ENCODE data around the gene CLSTN2.

Gene CLSTN2

GRCh38 chr3:140164922-140165590 lies 230.1 kb downstream of the CLSTN2 start:
- Histone ChIP-seq H2BK120ac (ENCODE audit: low read depth, low read length) (no peak overlapping the region), H4K91ac (ENCODE audit: low read depth, low read length, poor library complexity) (no peak overlapping the region), H3K4ac (ENCODE audit: low read length) (no peak overlapping the region), H2BK5ac (ENCODE audit: low read length) (no peak overlapping the region), H3K27me3 (ENCODE audit: control insufficient read depth in 3 of 3, insufficient read depth in 3 of 3, low read depth in 1 of 3, low read length in 3 of 3) (peaks cover 0 to 7% (median 0%) of the 10 kb centered on the region in 3 experiments), H2AFZ (ENCODE audit: low read length) (no peak overlapping the region), H3K4me1 (ENCODE audit: control insufficient read depth in 2 of 2, insufficient read depth in 1 of 2, low read depth in 1 of 2, low read length in 2 of 2) (no peaks in the 10 kb centered on the region), H2AK5ac (ENCODE audit: low read depth, low read length) (no peak overlapping the region), H3K14ac (ENCODE audit: low read length) (no peak overlapping the region), H2BK15ac (ENCODE audit: low read length) (no peak overlapping the region), H3K18ac (ENCODE audit: low read length) (no peak overlapping the region), H2BK12ac (ENCODE audit: low read length) (no peak overlapping the region), H3K36me3 (replicated peaks in 1 of 2; ENCODE audit: control insufficient read depth in 2 of 2, insufficient read depth in 2 of 2, low read length in 2 of 2) (no peaks in the 10 kb centered on the region), H3K27ac (replicated peaks; ENCODE audit: low read length) (no peak overlapping the region), H3K79me1 (ENCODE audit: low read depth, low read length) (no peaks in the 10 kb centered on the region), H3K4me3 (ENCODE audit: low read length in 2 of 2) (no peak overlapping the region), H3K9ac (ENCODE audit: low read depth, low read length, poor library complexity) (no peak overlapping the region), H3K9me3 (replicated peaks in 1 of 2; ENCODE audit: control insufficient read depth in 2 of 2, insufficient read depth in 1 of 2, low read depth in 1 of 2, low read length in 2 of 2) (no peaks in the 10 kb centered on the region), H3K4me2 (ENCODE audit: insufficient read depth, low read length, poor library complexity, severe bottlenecking) (no peak overlapping the region), H3K23ac (ENCODE audit: low read depth, low read length, poor library complexity) (no peak overlapping the region), H4K8ac (ENCODE audit: low read depth, low read length) (no peak overlapping the region)
- DNase-seq (ENCODE audit: low spot score) = no peak
- no CpG with 5 or more reads among the region's 7 CpGs for WGBS, 2 donors (ENCODE audit: extremely low coverage in 2 of 2, insufficient read length in 2 of 2, insufficient replicate concordance in 1 of 2)

GRCh38 chr3:140165781-140166180 lies 230.8 kb downstream of the CLSTN2 start:
- H2AK5ac ChIP-seq (ENCODE audit: low read depth, low read length) = no peak overlapping the region
- peaks cover 0 to 7% (median 0%) of the 10 kb centered on the region in 3 experiments for H3K27me3 ChIP-seq (ENCODE audit: control insufficient read depth in 3 of 3, insufficient read depth in 3 of 3, low read depth in 1 of 3, low read length in 3 of 3)
- no peak overlapping the region for H3K4me3 ChIP-seq (ENCODE audit: low read length in 2 of 2)
- H3K9ac ChIP-seq (ENCODE audit: low read depth, low read length, poor library complexity) = no peak overlapping the region
- H3K23ac ChIP-seq (ENCODE audit: low read depth, low read length, poor library complexity) = no peak overlapping the region
- no peak overlapping the region for H4K91ac ChIP-seq (ENCODE audit: low read depth, low read length, poor library complexity)
- no peaks in the 10 kb centered on the region for H3K79me1 ChIP-seq (ENCODE audit: low read depth, low read length)
- no peak overlapping the region for H3K27ac ChIP-seq (replicated peaks; ENCODE audit: low read length)
- H2BK120ac ChIP-seq (ENCODE audit: low read depth, low read length) = no peak overlapping the region
- no peak overlapping the region for H3K4me2 ChIP-seq (ENCODE audit: insufficient read depth, low read length, poor library complexity, severe bottlenecking)
- DNase-seq (ENCODE audit: low spot score) = no peak
- no peaks in the 10 kb centered on the region for H3K4me1 ChIP-seq (ENCODE audit: control insufficient read depth in 2 of 2, insufficient read depth in 1 of 2, low read depth in 1 of 2, low read length in 2 of 2)
- no peak overlapping the region for H2AFZ ChIP-seq (ENCODE audit: low read length)
- no peak overlapping the region for H2BK12ac ChIP-seq (ENCODE audit: low read length)
- H3K9me3 ChIP-seq (replicated peaks in 1 of 2; ENCODE audit: control insufficient read depth in 2 of 2, insufficient read depth in 1 of 2, low read depth in 1 of 2, low read length in 2 of 2) = no peaks in the 10 kb centered on the region
- no peak overlapping the region for H3K18ac ChIP-seq (ENCODE audit: low read length)
- no peak overlapping the region for H4K8ac ChIP-seq (ENCODE audit: low read depth, low read length)
- H3K14ac ChIP-seq (ENCODE audit: low read length) = no peak overlapping the region
- no peak overlapping the region for H3K4ac ChIP-seq (ENCODE audit: low read length)
- H2BK15ac ChIP-seq (ENCODE audit: low read length) = no peak overlapping the region
- no peaks in the 10 kb centered on the region for H3K36me3 ChIP-seq (replicated peaks in 1 of 2; ENCODE audit: control insufficient read depth in 2 of 2, insufficient read depth in 2 of 2, low read length in 2 of 2)
- no peak overlapping the region for H2BK5ac ChIP-seq (ENCODE audit: low read length)

- Histone ChIP-seq H3K27me3 (ENCODE audit: control insufficient read depth in 3 of 3, insufficient read depth in 3 of 3, low read depth in 1 of 3, low read length in 3 of 3) (peaks cover 0 to 7% (median 0%) of the 10 kb centered on the region in 3 experiments), H2BK12ac (ENCODE audit: low read length) (no peak overlapping the region), H3K36me3 (replicated peaks in 1 of 2; ENCODE audit: control insufficient read depth in 2 of 2, insufficient read depth in 2 of 2, low read length in 2 of 2) (no peaks in the 10 kb centered on the region), H2BK15ac (ENCODE audit: low read length) (no peak overlapping the region), H3K23ac (ENCODE audit: low read depth, low read length, poor library complexity) (no peak overlapping the region), H2AFZ (ENCODE audit: low read length) (peak overlapping the region; percentile 8), H3K14ac (ENCODE audit: low read length) (no peak overlapping the region), H2BK120ac (ENCODE audit: low read depth, low read length) (no peak overlapping the region), H3K79me1 (ENCODE audit: low read depth, low read length) (no peaks in the 10 kb centered on the region), H3K4me3 (ENCODE audit: low read length in 2 of 2) (no peak overlapping the region), H2AK5ac (ENCODE audit: low read depth, low read length) (no peak overlapping the region), H3K9me3 (replicated peaks in 1 of 2; ENCODE audit: control insufficient read depth in 2 of 2, insufficient read depth in 1 of 2, low read depth in 1 of 2, low read length in 2 of 2) (no peaks in the 10 kb centered on the region), H3K9ac (ENCODE audit: low read depth, low read length, poor library complexity) (no peak overlapping the region), H2BK5ac (ENCODE audit: low read length) (no peak overlapping the region), H3K18ac (ENCODE audit: low read length) (no peak overlapping the region), H3K4ac (ENCODE audit: low read length) (no peak overlapping the region), H4K8ac (ENCODE audit: low read depth, low read length) (no peak overlapping the region), H4K91ac (ENCODE audit: low read depth, low read length, poor library complexity) (no peak overlapping the region), H3K4me1 (ENCODE audit: control insufficient read depth in 2 of 2, insufficient read depth in 1 of 2, low read depth in 1 of 2, low read length in 2 of 2) (peaks cover 0 to 2% of the 10 kb centered on the region in 2 donors), H3K27ac (replicated peaks; ENCODE audit: low read length) (no peak overlapping the region), H3K4me2 (ENCODE audit: insufficient read depth, low read length, poor library complexity, severe bottlenecking) (no peak overlapping the region)
- whole genome bisulfite sequencing, 2 donors (ENCODE audit: extremely low coverage in 2 of 2, insufficient read length in 2 of 2, insufficient replicate concordance in 1 of 2) = no CpG with 5 or more reads among the region's 5 CpGs
- no peak for DNase-seq (ENCODE audit: low spot score)
These were observed 232.0 kb downstream of the CLSTN2 start for GRCh38 chr3:140166861-140167599.

- H3K14ac ChIP-seq (ENCODE audit: low read length) = no peak overlapping the region
These were observed 232.8 kb downstream of the CLSTN2 start for GRCh38 chr3:140167600-140168281.

More at GRCh38 chr3:140167600-140168281, 232.8 kb downstream of the CLSTN2 start:
- H3K27ac ChIP-seq (replicated peaks; ENCODE audit: low read length) = no peak overlapping the region
- H4K91ac ChIP-seq (ENCODE audit: low read depth, low read length, poor library complexity) = no peak overlapping the region
- H3K4me3 ChIP-seq (ENCODE audit: low read length in 2 of 2) = no peak overlapping the region
- WGBS, 2 donors (ENCODE audit: extremely low coverage in 2 of 2, insufficient read length in 2 of 2, insufficient replicate concordance in 1 of 2) = no CpG with 5 or more reads among the region's 5 CpGs
- H2BK120ac ChIP-seq (ENCODE audit: low read depth, low read length) = no peak overlapping the region
- no peak overlapping the region for H3K4me2 ChIP-seq (ENCODE audit: insufficient read depth, low read length, poor library complexity, severe bottlenecking)
- H3K23ac ChIP-seq (ENCODE audit: low read depth, low read length, poor library complexity) = no peak overlapping the region
- no peak overlapping the region for H2BK15ac ChIP-seq (ENCODE audit: low read length)
- H3K18ac ChIP-seq (ENCODE audit: low read length) = no peak overlapping the region
- no peak overlapping the region for H2AFZ ChIP-seq (ENCODE audit: low read length)
- no peaks in the 10 kb centered on the region for H3K9me3 ChIP-seq (replicated peaks in 1 of 2; ENCODE audit: control insufficient read depth in 2 of 2, insufficient read depth in 1 of 2, low read depth in 1 of 2, low read length in 2 of 2)
- H2BK5ac ChIP-seq (ENCODE audit: low read length) = no peak overlapping the region
- no peaks in the 10 kb centered on the region for H3K79me1 ChIP-seq (ENCODE audit: low read depth, low read length)
- peaks cover 0 to 2% of the 10 kb centered on the region in 2 donors for H3K4me1 ChIP-seq (ENCODE audit: control insufficient read depth in 2 of 2, insufficient read depth in 1 of 2, low read depth in 1 of 2, low read length in 2 of 2)
- no peak overlapping the region for H3K9ac ChIP-seq (ENCODE audit: low read depth, low read length, poor library complexity)
- DNase-seq (ENCODE audit: low spot score) = no peak
- H4K8ac ChIP-seq (ENCODE audit: low read depth, low read length) = no peak overlapping the region
- H3K27me3 ChIP-seq (ENCODE audit: control insufficient read depth in 3 of 3, insufficient read depth in 3 of 3, low read depth in 1 of 3, low read length in 3 of 3) = peaks cover 0 to 7% (median 0%) of the 10 kb centered on the region in 3 experiments
- H2AK5ac ChIP-seq (ENCODE audit: low read depth, low read length) = no peak overlapping the region
- no peak overlapping the region for H2BK12ac ChIP-seq (ENCODE audit: low read length)
- H3K36me3 ChIP-seq (replicated peaks in 1 of 2; ENCODE audit: control insufficient read depth in 2 of 2, insufficient read depth in 2 of 2, low read length in 2 of 2) = no peaks in the 10 kb centered on the region
- no peak overlapping the region for H3K4ac ChIP-seq (ENCODE audit: low read length)

All from neuronal stem cell (in vitro differentiated cells).